SK-N-DZ (cell line): ENCODE data around the gene CNST.
"Not testable (repeated sequence)": the region's sequence is repeated elsewhere in the genome, so short reads cannot be mapped to it uniquely, and the experiment has no call there.

Experiments
- DNase-seq: peaks from one replicate; pipeline ENCODE4 v3.0.0-alpha.2; 2015; ENCODE audit warnings: low spot score

CNST gene

GRCh38 chr1:246583448-246584185 lies 17.4 kb downstream of the CNST start:
- no peak for DNase-seq

GRCh38 chr1:246587032-246587431 lies 20.8 kb downstream of the CNST start:
- no peak for DNase-seq

GRCh38 chr1:246587606-246588005 lies 21.4 kb downstream of the CNST start:
- no peak for DNase-seq

- DNase-seq, result no peak
Measured at GRCh38 chr1:246588159-246588721, 22.0 kb downstream of the CNST start.

- not testable (repeated sequence) for DNase-seq
Measured at GRCh38 chr1:246589919-246590318, 23.7 kb downstream of the CNST start.

GRCh38 chr1:246591047-246591446 lies 24.8 kb downstream of the CNST start:
- DNase-seq, result no peak

- no peak for DNase-seq
Measured at GRCh38 chr1:246591504-246591903, 25.2 kb downstream of the CNST start.

- no peak for DNase-seq
Measured at GRCh38 chr1:246591958-246592357, 25.7 kb downstream of the CNST start.

- DNase-seq, result no peak
Measured at GRCh38 chr1:246592695-246593094, 26.4 kb downstream of the CNST start.

- DNase-seq, result no peak
Measured at GRCh38 chr1:246595146-246595545, 28.9 kb downstream of the CNST start.

- no peak for DNase-seq
Measured at GRCh38 chr1:246597340-246597739, 31.1 kb downstream of the CNST start.

GRCh38 chr1:246597971-246598370 lies 31.7 kb downstream of the CNST start:
- DNase-seq, result no peak

GRCh38 chr1:246599315-246599714 lies 33.1 kb downstream of the CNST start:
- DNase-seq, result no peak

GRCh38 chr1:246600579-246600978 lies 34.3 kb downstream of the CNST start:
- DNase-seq, result no peak

- no peak for DNase-seq
Measured at GRCh38 chr1:246602194-246602593, 35.9 kb downstream of the CNST start.

GRCh38 chr1:246605231-246605630 lies 39.0 kb downstream of the CNST start:
- not testable (repeated sequence) for DNase-seq

GRCh38 chr1:246607462-246607861 lies 41.2 kb downstream of the CNST start:
- DNase-seq, result no peak

- DNase-seq, result no peak
Measured at GRCh38 chr1:246608616-246609376, 42.5 kb downstream of the CNST start.

GRCh38 chr1:246609632-246610031 lies 43.4 kb downstream of the CNST start:
- no peak for DNase-seq

GRCh38 chr1:246613096-246613758 lies 47.0 kb downstream of the CNST start:
- no peak for DNase-seq

- no peak for DNase-seq
Measured at GRCh38 chr1:246617156-246617555, 50.9 kb downstream of the CNST start.

GRCh38 chr1:246617768-246618167 lies 51.5 kb downstream of the CNST start:
- no peak for DNase-seq
